Common myeloid progenitor, CD34-positive (primary cell): ENCODE measurements around the gene MDGA2.
"Not testable (repeated sequence)": the region's sequence is repeated elsewhere in the genome, so short reads cannot be mapped to it uniquely, and the experiment has no call there.

Experiments
- CTCF ChIA-PET: fragments of 350-600 bp; sonication (Branson Sonifier 250); formaldehyde crosslinking; loops from one replicate; lab custom pipeline; 2021; ENCODE audit warnings: antibody characterized with exemption; lab: Charles Lee
- POLR2A ChIA-PET: fragments of 350-600 bp; sonication (Branson Sonifier 250); formaldehyde crosslinking; loops from one replicate; lab custom pipeline; 2021; ENCODE audit warnings: antibody characterized with exemption; lab: Charles Lee
- DNase-seq, 3 donors: peaks; one replicate each; pipeline versions ENCODE4 v3.0.0 to v3.0.0-alpha.2; 2013
- H3K27ac ChIP-seq, 2 experiments: 1 replicate in 1 of 2; 2 replicates in 1 of 2; pipeline ENCODE4 v1.7.0; 2013; ENCODE audit warnings: inconsistent platforms in 2 of 2, low read length in 2 of 2, mild to moderate bottlenecking in 2 of 2, low read depth in 1 of 2, moderate library complexity in 1 of 2; ENCODE audit not compliant: severe bottlenecking in 2 of 2, insufficient read depth in 1 of 2, poor library complexity in 1 of 2
- H3K27me3 ChIP-seq, 5 experiments: replicated peaks in 2 of 5; 1 replicate in 3 of 5; 2 replicates in 2 of 5; pipeline versions ENCODE4 v1.6.1 to v1.7.0; 2013; ENCODE audit warnings: low read length in 4 of 5, mild to moderate bottlenecking in 2 of 5, moderate library complexity in 2 of 5, inconsistent platforms in 1 of 5; ENCODE audit not compliant: insufficient read depth in 5 of 5, control insufficient read depth in 4 of 5
- H3K36me3 ChIP-seq, 4 experiments: 1 replicate in 2 of 4; 2 replicates in 2 of 4; pipeline versions ENCODE4 v1.6.1 to v1.7.0; 2013; ENCODE audit warnings: low read length in 3 of 4, control low read depth in 1 of 4, mild to moderate bottlenecking in 1 of 4; ENCODE audit not compliant: control insufficient read depth in 4 of 4, insufficient read depth in 4 of 4
- H3K4me1 ChIP-seq, 4 experiments: 1 replicate in 3 of 4; 2 replicates in 1 of 4; pipeline versions ENCODE4 v1.6.1 to v1.7.1; 2013; ENCODE audit warnings: low read length in 3 of 4, mild to moderate bottlenecking in 3 of 4, control low read depth in 1 of 4, inconsistent platforms in 1 of 4, moderate library complexity in 1 of 4; ENCODE audit not compliant: control insufficient read depth in 4 of 4, insufficient read depth in 4 of 4; ENCODE audit errors: control extremely low read depth in 1 of 4
- H3K4me3 ChIP-seq, 7 experiments: 1 replicate in 4 of 7; 2 replicates in 3 of 7; pipeline versions ENCODE4 v1.5.1 to v1.7.0; 2013; ENCODE audit warnings: mild to moderate bottlenecking in 7 of 7, low read length in 6 of 7, moderate library complexity in 6 of 7, inconsistent platforms in 2 of 7, low read depth in 2 of 7, control low read depth in 1 of 7; ENCODE audit not compliant: insufficient read depth in 4 of 7, control insufficient read depth in 1 of 7; ENCODE audit errors: extremely low read depth in 1 of 7
- H3K9me3 ChIP-seq, 5 experiments: 1 replicate in 4 of 5; 2 replicates in 1 of 5; pipeline versions ENCODE4 v1.6.1 to v1.7.1; 2013; ENCODE audit warnings: low read length in 4 of 5, mild to moderate bottlenecking in 2 of 5, inconsistent platforms in 1 of 5, low read depth in 1 of 5, moderate library complexity in 1 of 5; ENCODE audit not compliant: control insufficient read depth in 4 of 5, insufficient read depth in 2 of 5; ENCODE audit errors: control extremely low read depth in 1 of 5
- WGBS: methylation state at CpG from one replicate; pipeline ENCODE4 v1.1.5; 2013; ENCODE audit not compliant: insufficient coverage; 5-methylcytosine and 5-hydroxymethylcytosine counted together

Gene MDGA2

DNA sequence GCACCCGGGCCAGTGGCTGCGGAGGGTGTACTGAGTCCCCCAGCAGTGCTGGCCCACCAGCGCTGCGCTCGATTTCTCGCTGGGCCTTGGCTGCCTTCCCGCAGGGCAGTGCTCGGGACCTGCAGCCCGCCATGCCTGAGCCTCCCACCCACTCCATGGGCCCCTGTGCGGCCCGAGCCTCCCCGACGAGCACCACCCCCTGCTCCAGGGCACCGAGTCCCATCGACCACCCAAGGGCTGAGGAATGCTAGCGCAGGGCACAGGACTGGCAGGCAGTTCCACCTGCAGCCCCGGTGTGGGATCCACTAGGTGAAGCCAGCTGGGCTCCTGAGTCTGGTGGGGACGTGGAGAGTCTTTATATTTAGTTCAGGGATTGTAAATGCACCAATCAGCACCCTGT, 432.8 kb downstream of the MDGA2 start:
- H3K36me3 ChIP-seq, H3K4me1 ChIP-seq, H3K4me3 ChIP-seq, H3K9me3 ChIP-seq, POLR2A ChIA-PET, H3K27me3 ChIP-seq, DNase-seq, H3K27ac ChIP-seq: not testable (repeated sequence)
- CTCF ChIA-PET: interaction anchor here (1.2 kb wide), 1 partner anchor 15 kb away, joined by 3 read pairs; no protein-coding TSS in a partner anchor
- WGBS: 95% methylated on average over 2 of the region's 18 CpGs

DNA sequence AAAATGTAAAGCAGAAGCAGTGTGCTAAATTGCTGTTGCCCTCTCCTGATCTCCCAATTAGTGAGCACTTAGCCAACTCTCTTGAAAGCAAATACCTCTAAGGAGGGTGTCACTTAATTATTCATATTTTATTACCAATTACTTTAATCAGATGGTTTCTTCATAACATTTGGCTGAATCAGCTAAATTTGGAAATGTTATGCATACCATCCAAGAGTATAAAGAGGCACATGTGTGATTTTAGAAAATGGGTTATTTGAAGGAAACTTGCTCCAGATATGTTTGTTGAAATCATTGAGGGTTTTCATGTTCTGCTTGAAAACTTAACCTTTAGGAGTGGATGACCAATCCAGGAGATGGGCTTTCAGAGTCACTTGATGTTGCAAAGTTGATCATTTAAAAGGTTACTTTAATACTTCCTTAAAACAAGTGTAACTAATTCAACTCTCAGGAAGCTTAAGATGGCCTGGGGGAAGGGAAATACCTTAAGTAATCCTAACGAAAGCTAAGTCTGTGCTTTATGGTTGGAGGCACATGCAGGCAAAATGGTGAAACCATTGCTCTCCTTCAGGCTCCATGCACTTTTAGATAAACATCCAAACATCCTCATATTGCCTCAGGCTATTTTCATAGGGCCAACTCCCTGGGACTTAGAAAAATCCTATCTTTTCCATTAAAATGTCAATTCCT, 434.5 kb downstream of the MDGA2 start:
- POLR2A ChIA-PET: no interaction called here
- CTCF ChIA-PET: no interaction called here
- WGBS: 50% methylated on average over 1 of the region's 1 CpG

DNA sequence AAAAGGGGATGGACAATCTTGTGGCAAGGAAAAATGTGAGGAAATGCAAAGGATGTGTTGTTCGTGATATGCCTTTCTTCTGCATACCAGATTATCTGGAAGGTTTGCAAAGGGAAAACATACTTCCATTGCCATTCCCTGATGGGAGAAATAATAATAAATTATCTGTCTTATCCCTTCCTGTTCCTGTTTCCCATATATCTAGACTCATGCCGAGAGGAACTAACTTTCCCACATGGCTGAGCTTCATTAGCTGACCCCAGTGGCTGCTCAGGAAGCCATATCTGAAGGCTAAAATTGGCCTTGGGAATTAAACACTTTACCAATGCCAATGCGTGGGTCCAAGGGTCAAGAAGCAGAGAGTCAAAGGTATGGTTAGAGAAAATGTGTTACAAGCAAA, 439.8 kb downstream of the MDGA2 start:
- no peaks in the 10 kb centered on the region for H3K9me3 ChIP-seq
- 88% methylated on average over 1 of the region's 3 CpGs for WGBS
- H3K27ac ChIP-seq: no peak overlapping the region
- H3K27me3 ChIP-seq: no peaks in the 10 kb centered on the region
- H3K36me3 ChIP-seq: no peaks in the 10 kb centered on the region
- ChIA-PET CTCF (no interaction called here), POLR2A (no interaction called here)
- H3K4me1 ChIP-seq: peaks cover 0 to 4% (median 0%) of the 10 kb centered on the region in 4 experiments
- no peak for DNase-seq
- no peak overlapping the region for H3K4me3 ChIP-seq

More for the DNA sequence above, 434.5 kb downstream of the MDGA2 start:
- Histone ChIP-seq H3K27me3 (no peaks in the 10 kb centered on the region), H3K9me3 (no peaks in the 10 kb centered on the region), H3K4me1 (peaks cover 0 to 2% (median 0%) of the 10 kb centered on the region in 4 experiments), H3K4me3 (no peak overlapping the region), H3K36me3 (no peaks in the 10 kb centered on the region), H3K27ac (no peak overlapping the region)
- no peak for DNase-seq

DNA sequence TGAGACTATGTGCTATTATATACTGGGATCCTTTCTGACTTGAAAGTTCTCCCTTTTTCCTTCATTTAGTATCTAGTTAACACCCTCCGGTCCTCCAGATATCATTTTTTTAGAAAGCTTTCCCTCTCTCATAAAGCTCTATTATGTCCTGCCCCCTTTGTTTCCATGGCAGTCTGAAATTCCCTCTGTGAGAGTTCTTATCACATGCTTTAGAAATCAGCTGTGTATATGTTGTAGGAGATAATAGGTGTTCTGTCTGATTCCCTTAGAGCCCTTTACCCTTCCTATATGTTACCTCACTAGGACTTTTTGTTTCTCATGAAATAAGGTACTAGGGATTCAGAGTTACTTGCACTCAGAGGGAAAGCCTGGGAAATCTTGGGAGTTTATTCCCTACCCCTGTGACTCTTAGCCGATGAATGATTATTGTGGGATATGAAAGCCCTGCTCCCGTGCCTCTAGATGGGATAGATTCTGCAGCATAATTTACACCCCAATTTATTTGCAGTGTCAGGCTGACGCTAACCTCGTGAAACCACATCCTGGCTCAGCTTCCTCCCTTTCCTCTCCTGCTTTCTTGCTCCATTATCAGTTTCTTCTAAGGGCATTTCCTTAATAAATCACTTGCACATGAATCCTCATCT, 448.4 kb downstream of the MDGA2 start:
- POLR2A ChIA-PET: interaction anchor here (0.8 to 1.2 kb wide), 2 partner anchors 12 to 31 kb away, joined by 4 read pairs; no protein-coding TSS in a partner anchor
- WGBS: 7% methylated on average over 3 of the region's 5 CpGs
- Histone ChIP-seq H3K4me1 (peaks cover 22 to 34% (median 28%) of the 10 kb centered on the region in 4 experiments), H3K27me3 (no peaks in the 10 kb centered on the region), H3K4me3 (peak overlapping the region in 6 of 7 experiments; percentile 8 to 57 (median 36)), H3K27ac (peak overlapping the region; percentile 90 to 92), H3K36me3 (no peaks in the 10 kb centered on the region), H3K9me3 (peaks cover 0 to 5% (median 3%) of the 10 kb centered on the region in 5 experiments)
- CTCF ChIA-PET: interaction anchor here (0.6 to 1.5 kb wide), 5 partner anchors 12 to 51 kb away, joined by 3 to 5 read pairs (median 3); no protein-coding TSS in a partner anchor
- peak; percentile 89 to 94 (median 92) for DNase-seq

DNA sequence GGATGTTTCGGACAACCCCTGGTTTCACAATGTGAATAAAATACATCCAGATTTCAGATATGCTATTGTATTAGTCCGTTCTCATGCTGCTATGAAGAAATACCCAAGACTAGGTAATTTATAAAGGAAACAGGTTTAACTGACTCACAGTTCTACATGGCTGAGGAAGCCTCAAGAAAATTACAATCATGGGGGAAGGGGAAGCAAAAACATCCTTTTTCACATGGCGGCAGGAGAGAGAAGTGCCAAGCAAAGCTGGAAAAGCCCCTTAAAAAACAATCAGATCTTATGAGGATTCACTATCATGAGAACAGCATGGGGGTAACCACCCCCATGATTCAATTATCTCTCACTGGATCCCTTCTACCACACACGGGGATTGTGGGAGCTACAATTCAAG, 451.7 kb downstream of the MDGA2 start:
- peaks cover 0 to 5% (median 3%) of the 10 kb centered on the region in 5 experiments for H3K9me3 ChIP-seq
- WGBS: 0% methylated on average over 1 of the region's 4 CpGs
- CTCF ChIA-PET: interaction anchor here (0.9 kb wide), 1 partner anchor 16 kb away, joined by 3 read pairs; no protein-coding TSS in a partner anchor
- POLR2A ChIA-PET: no interaction called here
- H3K27ac ChIP-seq: no peak overlapping the region
- no peak overlapping the region for H3K4me3 ChIP-seq
- peaks cover 19 to 32% (median 26%) of the 10 kb centered on the region in 4 experiments for H3K4me1 ChIP-seq
- peak; percentile 7 to 72 (median 67) for DNase-seq
- H3K27me3 ChIP-seq: no peaks in the 10 kb centered on the region
- no peaks in the 10 kb centered on the region for H3K36me3 ChIP-seq

DNA sequence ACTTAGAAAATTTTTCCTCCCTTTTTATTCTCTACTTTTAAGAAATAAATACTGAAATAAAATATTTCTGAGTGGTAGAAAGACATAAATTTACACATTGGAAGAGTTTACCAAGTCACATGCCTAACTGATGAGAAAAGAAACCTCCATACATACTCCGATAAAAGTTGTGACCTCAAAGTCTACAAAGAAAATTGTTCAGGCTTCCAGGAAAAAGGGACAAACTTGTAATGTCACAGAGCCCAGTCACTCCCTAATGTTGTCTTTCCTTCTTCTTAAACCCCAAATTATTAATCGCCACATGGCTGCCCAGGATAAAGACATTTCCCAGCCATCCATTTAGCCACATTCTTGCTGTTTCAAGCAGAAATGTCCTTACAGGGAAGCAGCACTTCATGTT, 455.3 kb downstream of the MDGA2 start:
- H3K27me3 ChIP-seq: no peaks in the 10 kb centered on the region
- H3K9me3 ChIP-seq: peaks cover 0 to 5% (median 3%) of the 10 kb centered on the region in 5 experiments
- CTCF ChIA-PET: no interaction called here
- peaks cover 0 to 9% (median 2%) of the 10 kb centered on the region in 4 experiments for H3K4me1 ChIP-seq
- POLR2A ChIA-PET: no interaction called here
- no peak for DNase-seq
- H3K4me3 ChIP-seq: peak overlapping the region in 3 of 7 experiments; percentile 14 to 37 (median 15)
- WGBS: 70% methylated on average over 1 of the region's 2 CpGs
- H3K36me3 ChIP-seq: no peaks in the 10 kb centered on the region
- peak overlapping the region in 1 of 2 experiments; percentile 77 for H3K27ac ChIP-seq

DNA sequence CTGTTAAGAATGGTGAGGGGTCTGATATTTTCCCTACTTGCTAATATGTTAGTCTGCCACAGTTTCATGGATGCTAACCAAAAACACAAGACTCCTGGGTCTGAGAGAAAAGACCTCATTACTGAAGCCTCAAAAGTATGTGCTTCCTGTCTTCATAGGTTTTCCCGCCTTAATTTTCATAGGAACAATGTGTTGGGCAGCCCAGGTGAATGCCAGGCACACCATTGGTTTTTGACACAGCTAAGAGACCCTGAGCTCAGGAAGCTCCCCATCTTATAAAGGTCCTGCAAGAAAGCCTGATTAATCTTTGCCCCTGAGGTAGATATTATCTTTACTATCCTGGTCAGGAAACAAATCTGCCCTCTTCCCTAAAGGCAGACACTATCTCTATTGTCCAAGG, 464.1 kb downstream of the MDGA2 start:
- WGBS: 91% methylated on average over 1 of the region's 1 CpG
- CTCF ChIA-PET: interaction anchor here (1.0 to 1.4 kb wide), 3 partner anchors 9 to 17 kb away, joined by 3 to 4 read pairs (median 4); no protein-coding TSS in a partner anchor

More for the DNA sequence above, 464.1 kb downstream of the MDGA2 start:
- Histone ChIP-seq H3K4me3 (no peak overlapping the region), H3K4me1 (peaks cover 0 to 4% (median 1%) of the 10 kb centered on the region in 4 experiments), H3K27me3 (no peaks in the 10 kb centered on the region), H3K27ac (no peak overlapping the region), H3K9me3 (peaks cover 0 to 1% (median 0%) of the 10 kb centered on the region in 5 experiments), H3K36me3 (no peaks in the 10 kb centered on the region)
- DNase-seq: no peak
- POLR2A ChIA-PET: no interaction called here
